IMR-90 (cell line): ENCODE results near the gene CMSS1. TPM values are rescaled to one million over a fixed set of nuclear protein-coding genes. Genes with fewer than 3 reads are reported as not detected.

Experiments
- ATAC-seq: fragments of 200-7000 bp; cut with Tn5 transposase; 2 replicates; pipeline ENCODE4 v1.9.1; 2020; ENCODE audit warnings: low read depth, mild to moderate bottlenecking, moderate library complexity
- BruUV-seq: library from RNA; stranded (reverse); fragments of 400-500 nt; replicated peaks from 2 replicates; lab custom pipeline; 2021; lab: Mats Ljungman, UMichigan
- CTCF ChIA-PET: fragments of 300-600 bp; formaldehyde crosslinking; extraction: SDS; loops from one replicate; lab custom pipeline; 2021; ENCODE audit warnings: antibody characterized with exemption; lab: Yijun Ruan, JAX
- POLR2A ChIA-PET: fragments of 300-600 bp; sonication (Branson Sonifier 250); formaldehyde crosslinking; loops from one replicate; lab custom pipeline; 2022; ENCODE audit warnings: antibody characterized with exemption; ENCODE audit not compliant: unreplicated experiment; lab: Charles Lee
- DNase-seq: peaks from one replicate; pipeline ENCODE4 v3.0.0; 2013
- H2AFZ ChIP-seq: replicated peaks from 2 replicates; pipeline ENCODE3; 2013; ENCODE audit warnings: low read length, mild to moderate bottlenecking; ENCODE audit not compliant: poor library complexity
- H2AK5ac ChIP-seq: 2 replicates; pipeline ENCODE4 v1.6.1; 2013; ENCODE audit warnings: low read depth, low read length, inconsistent platforms
- H2AK9ac ChIP-seq: replicated peaks from 2 replicates; pipeline ENCODE3; 2013; ENCODE audit warnings: mild to moderate bottlenecking, low read depth, low read length, moderate library complexity; ENCODE audit not compliant: poor library complexity
- H2BK120ac ChIP-seq: 2 replicates; pipeline ENCODE4 v1.6.1; 2013; ENCODE audit warnings: low read depth, low read length, inconsistent platforms
- H2BK15ac ChIP-seq: 3 replicates; pipeline ENCODE4 v1.6.1; 2013; ENCODE audit warnings: low read depth, low read length, inconsistent platforms
- H2BK20ac ChIP-seq: 2 replicates; pipeline ENCODE4 v1.6.1; 2013; ENCODE audit warnings: low read depth, mild to moderate bottlenecking, inconsistent platforms, low read length, moderate library complexity
- H2BK5ac ChIP-seq: 2 replicates; pipeline ENCODE4 v1.6.1; 2013; ENCODE audit warnings: mild to moderate bottlenecking, low read depth, low read length, inconsistent platforms; ENCODE audit not compliant: poor library complexity, severe bottlenecking
- H3K14ac ChIP-seq: replicated peaks from 2 replicates; pipeline ENCODE4 v1.6.1; 2013; ENCODE audit warnings: low read depth, low read length, inconsistent platforms
- H3K18ac ChIP-seq: 2 replicates; pipeline ENCODE4 v1.6.1; 2013; ENCODE audit warnings: low read depth, low read length, control low read depth
- H3K23ac ChIP-seq: 2 replicates; pipeline ENCODE4 v1.6.1; 2013; ENCODE audit warnings: low read depth, low read length, inconsistent platforms
- H3K27ac ChIP-seq: 2 replicates; pipeline ENCODE4 v1.5.1; 2013; ENCODE audit warnings: mild to moderate bottlenecking, control low read depth, low read length; ENCODE audit not compliant: insufficient read depth
- H3K27me3 ChIP-seq: 2 replicates; pipeline ENCODE4 v1.6.1; 2013; ENCODE audit warnings: low read length; ENCODE audit not compliant: control insufficient read depth, insufficient read depth
- H3K36me3 ChIP-seq: 2 replicates; pipeline ENCODE4 v1.6.1; 2013; ENCODE audit warnings: low read length, mixed read lengths; ENCODE audit not compliant: control insufficient read depth, insufficient read depth
- H3K4ac ChIP-seq: 2 replicates; pipeline ENCODE4 v1.6.1; 2013; ENCODE audit warnings: low read depth, low read length, inconsistent platforms
- H3K4me1 ChIP-seq: 2 replicates; pipeline ENCODE4 v1.6.1; 2013; ENCODE audit warnings: low read length, mixed read lengths; ENCODE audit not compliant: control insufficient read depth, insufficient read depth
- H3K4me2 ChIP-seq: 2 replicates; pipeline ENCODE4 v1.6.1; 2013; ENCODE audit warnings: low read depth, mild to moderate bottlenecking, control low read depth, low read length, moderate library complexity
- H3K4me3 ChIP-seq: 2 replicates; pipeline ENCODE4 v1.5.1; 2013; ENCODE audit warnings: low read depth, mild to moderate bottlenecking, control low read depth, low read length, moderate library complexity; ENCODE audit not compliant: insufficient read depth
- H3K56ac ChIP-seq: 2 replicates; pipeline ENCODE4 v1.6.1; 2013; ENCODE audit warnings: low read length, inconsistent platforms; ENCODE audit not compliant: insufficient read depth; ENCODE audit errors: extremely low read depth
- H3K79me1 ChIP-seq, 2 experiments: 2 replicates each; pipeline ENCODE4 v1.6.1; 2013; ENCODE audit warnings: low read length in 2 of 2, inconsistent platforms in 1 of 2, low read depth in 1 of 2
- H3K9ac ChIP-seq: 2 replicates; pipeline ENCODE4 v1.6.1; 2013; ENCODE audit warnings: low read depth, low read length, control low read depth
- H3K9me1 ChIP-seq: 2 replicates; pipeline ENCODE4 v1.6.1; 2013; ENCODE audit warnings: low read length, inconsistent platforms; ENCODE audit not compliant: insufficient read depth
- H3K9me3 ChIP-seq: 2 replicates; pipeline ENCODE4 v1.6.1; 2013; ENCODE audit warnings: low read length; ENCODE audit not compliant: control insufficient read depth, insufficient read depth
- H4K20me1 ChIP-seq: 2 replicates; pipeline ENCODE4 v1.6.1; 2013; ENCODE audit warnings: low read length, inconsistent platforms; ENCODE audit not compliant: insufficient read depth
- H4K5ac ChIP-seq: 2 replicates; pipeline ENCODE4 v1.6.1; 2013; ENCODE audit warnings: mild to moderate bottlenecking, low read depth, low read length, control low read depth
- H4K8ac ChIP-seq, 2 experiments: 2 replicates each; pipeline ENCODE4 v1.6.1; 2013; ENCODE audit warnings: low read depth in 2 of 2, low read length in 2 of 2, control low read depth in 1 of 2, inconsistent platforms in 1 of 2
- H4K91ac ChIP-seq: 2 replicates; pipeline ENCODE4 v1.6.1; 2013; ENCODE audit warnings: low read depth, low read length, inconsistent platforms; ENCODE audit not compliant: insufficient read depth
- CEBPB ChIP-seq: IDR thresholded peaks from 2 replicates; pipeline ENCODE4 v1.6.1; 2012; ENCODE audit warnings: low read depth, low read length, improper control_type of control experiment
- CHD1 ChIP-seq: IDR thresholded peaks from 2 replicates; pipeline ENCODE4 v1.6.1; 2012; ENCODE audit warnings: low read depth, low read length, improper control_type of control experiment
- FOS ChIP-seq: fragments of 150-350 bp; IDR thresholded peaks from 2 replicates; pipeline ENCODE4 v1.6.1; 2016; ENCODE audit warnings: low read depth, low read length
- MAFK ChIP-seq: IDR thresholded peaks from 2 replicates; pipeline ENCODE4 v1.6.1; 2012; ENCODE audit warnings: low read depth, low read length, improper control_type of control experiment
- POLR2A ChIP-seq: IDR thresholded peaks from 2 replicates; pipeline ENCODE4 v1.6.1; 2012; ENCODE audit warnings: mild to moderate bottlenecking, low read depth, low read length
- RAD21 ChIP-seq: IDR thresholded peaks from 2 replicates; pipeline ENCODE4 v1.6.1; 2012; ENCODE audit warnings: low read length, improper control_type of control experiment
- RFX5 ChIP-seq: IDR thresholded peaks from 2 replicates; pipeline ENCODE4 v1.8.0; 2012; ENCODE audit warnings: low read depth, mild to moderate bottlenecking, low read length, moderate library complexity
- SMC3 ChIP-seq: fragments of 150-350 bp; IDR thresholded peaks from 2 replicates; pipeline ENCODE4 v1.6.1; 2016; ENCODE audit warnings: low read depth, mild to moderate bottlenecking, antibody characterized with exemption, low read length, moderate library complexity
- WGBS, 2 experiments: methylation state at CpG; one replicate each; pipeline versions ENCODE4 v1.1.5 to v1.1.7; 2013; ENCODE audit warnings: missing lambda C conversion rate in 2 of 2; ENCODE audit not compliant: insufficient read length in 1 of 2; ENCODE audit errors: extremely low coverage in 2 of 2; 5-methylcytosine and 5-hydroxymethylcytosine counted together
- dilution Hi-C: fragments of 300-500 bp; cut with HindIII; formaldehyde crosslinking; loops from one replicate; pipeline ENCODE4 v1.14.3; 2018; ENCODE audit warnings: low sequenced_read_pairs; ENCODE audit not compliant: unreplicated experiment
- in situ Hi-C: fragments of 300-500 bp; cut with MboI; formaldehyde crosslinking; loops from 3 replicates; pipeline ENCODE4 v1.14.3; 2019; ENCODE audit warnings: low sequenced_read_pairs, inconsistent platforms, mixed read lengths
- intact Hi-C: fragments of 100-400 bp; cut with micrococcal nuclease; formaldehyde crosslinking; loops from 2 replicates; pipeline ENCODE4 v1.10.0; 2022
- polyA plus RNA-seq, 3 experiments: library from polyadenylated mRNA; depleted of rRNA; stranded (reverse); fragments of >200 nt; gene quantifications; 2 replicates each; pipeline ENCODE4 v1.2.3, GENCODE V29; 2012; ENCODE audit warnings: low replicate concordance in 1 of 3
- total RNA-seq: library from RNA; depleted of rRNA; stranded (reverse); fragments of >200 nt; gene quantifications from 2 replicates; pipeline ENCODE4 v1.2.3, GENCODE V29; 2012
- TF ChIP-seq, protein P1 (sequence below): conservative IDR thresholded peaks from 2 replicates; pipeline ENCODE4 v1.5.1; 2012; ENCODE audit warnings: mild to moderate bottlenecking, low read depth, low read length, improper control_type of control experiment
- TF ChIP-seq, protein P2 (sequence below): fragments of 150-350 bp; IDR thresholded peaks from 2 replicates; pipeline ENCODE4 v1.6.1; 2016; ENCODE audit warnings: low read depth, mild to moderate bottlenecking, low read length, moderate library complexity, borderline replicate concordance

The CMSS1 gene
- total and polyA plus RNA-seq, 2 of the 4 experiments (the other 2 are of a cell fraction), result 12.5 to 13.6 TPM

DNA sequence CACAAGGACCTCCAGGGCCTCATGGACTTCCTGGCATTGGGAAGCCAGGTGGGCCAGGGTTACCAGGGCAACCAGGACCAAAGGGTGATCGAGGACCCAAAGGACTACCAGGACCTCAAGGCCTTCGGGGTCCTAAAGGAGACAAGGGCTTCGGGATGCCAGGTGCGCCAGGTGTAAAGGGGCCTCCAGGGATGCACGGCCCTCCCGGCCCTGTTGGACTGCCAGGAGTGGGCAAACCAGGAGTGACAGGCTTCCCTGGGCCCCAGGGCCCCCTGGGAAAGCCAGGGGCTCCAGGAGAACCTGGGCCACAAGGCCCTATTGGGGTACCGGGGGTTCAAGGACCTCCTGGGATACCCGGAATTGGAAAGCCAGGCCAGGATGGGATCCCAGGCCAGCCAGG, 23.2 kb upstream of the CMSS1 start:
- Histone ChIP-seq H3K9ac (no peak overlapping the region), H2BK15ac (no peak overlapping the region), H3K14ac (no peak overlapping the region), H3K9me3 (no peaks in the 10 kb centered on the region), H3K56ac (no peak overlapping the region), H3K27ac (no peak overlapping the region), H3K79me1 (no peaks in the 10 kb centered on the region), H3K4me1 (no peaks in the 10 kb centered on the region), H4K20me1 (no peaks in the 10 kb centered on the region), H3K36me3 (peaks cover 4% of the 10 kb centered on the region), H3K4ac (no peak overlapping the region), H2BK20ac (no peak overlapping the region), H3K4me2 (no peak overlapping the region), H3K9me1 (no peaks in the 10 kb centered on the region), H3K27me3 (no peaks in the 10 kb centered on the region), H4K8ac (no peak overlapping the region), H2BK120ac (no peak overlapping the region), H3K23ac (no peak overlapping the region), H2AK9ac (no peak overlapping the region), H3K4me3 (no peak overlapping the region), H4K5ac (no peak overlapping the region), H2AFZ (no peak overlapping the region), H4K91ac (no peak overlapping the region), H3K18ac (no peak overlapping the region), H2BK5ac (no peak overlapping the region), H2AK5ac (no peak overlapping the region)
- BruUV-seq, result no TSS peak
- dilution Hi-C loops, result no loop called here
- ATAC-seq (no peak), DNase-seq (no peak)
- CTCF ChIA-PET, result no interaction called here
- TF ChIP-seq CEBPB (no peak), POLR2A (no peak), MAFK (no peak), SMC3 (no peak), RAD21 (no peak), FOS (no peak), CHD1 (no peak), RFX5 (no peak)
- TF ChIP-seq, protein P1, sequence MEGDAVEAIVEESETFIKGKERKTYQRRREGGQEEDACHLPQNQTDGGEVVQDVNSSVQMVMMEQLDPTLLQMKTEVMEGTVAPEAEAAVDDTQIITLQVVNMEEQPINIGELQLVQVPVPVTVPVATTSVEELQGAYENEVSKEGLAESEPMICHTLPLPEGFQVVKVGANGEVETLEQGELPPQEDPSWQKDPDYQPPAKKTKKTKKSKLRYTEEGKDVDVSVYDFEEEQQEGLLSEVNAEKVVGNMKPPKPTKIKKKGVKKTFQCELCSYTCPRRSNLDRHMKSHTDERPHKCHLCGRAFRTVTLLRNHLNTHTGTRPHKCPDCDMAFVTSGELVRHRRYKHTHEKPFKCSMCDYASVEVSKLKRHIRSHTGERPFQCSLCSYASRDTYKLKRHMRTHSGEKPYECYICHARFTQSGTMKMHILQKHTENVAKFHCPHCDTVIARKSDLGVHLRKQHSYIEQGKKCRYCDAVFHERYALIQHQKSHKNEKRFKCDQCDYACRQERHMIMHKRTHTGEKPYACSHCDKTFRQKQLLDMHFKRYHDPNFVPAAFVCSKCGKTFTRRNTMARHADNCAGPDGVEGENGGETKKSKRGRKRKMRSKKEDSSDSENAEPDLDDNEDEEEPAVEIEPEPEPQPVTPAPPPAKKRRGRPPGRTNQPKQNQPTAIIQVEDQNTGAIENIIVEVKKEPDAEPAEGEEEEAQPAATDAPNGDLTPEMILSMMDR, result no peak
- TF ChIP-seq, protein P2, sequence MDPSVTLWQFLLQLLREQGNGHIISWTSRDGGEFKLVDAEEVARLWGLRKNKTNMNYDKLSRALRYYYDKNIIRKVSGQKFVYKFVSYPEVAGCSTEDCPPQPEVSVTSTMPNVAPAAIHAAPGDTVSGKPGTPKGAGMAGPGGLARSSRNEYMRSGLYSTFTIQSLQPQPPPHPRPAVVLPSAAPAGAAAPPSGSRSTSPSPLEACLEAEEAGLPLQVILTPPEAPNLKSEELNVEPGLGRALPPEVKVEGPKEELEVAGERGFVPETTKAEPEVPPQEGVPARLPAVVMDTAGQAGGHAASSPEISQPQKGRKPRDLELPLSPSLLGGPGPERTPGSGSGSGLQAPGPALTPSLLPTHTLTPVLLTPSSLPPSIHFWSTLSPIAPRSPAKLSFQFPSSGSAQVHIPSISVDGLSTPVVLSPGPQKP, result no peak
- intact Hi-C loops, result no loop called here
- POLR2A ChIA-PET, result no interaction called here
- in situ Hi-C loops, result loop anchor here (10.0 kb wide), 1 partner anchor 770 kb away; no protein-coding TSS in a partner anchor
- 96% methylated on average over 5 of the region's 8 CpGs; no CpG with 5 or more reads in 1 of the 2 experiments for WGBS, 2 experiments
